Activated CD4-positive, alpha-beta T cell treated with anti-CD3 and anti-CD28 coated beads for 24 hours (primary cell): ENCODE results near the gene PDGFRB.

Source experiments
- DNase-seq, 2 donors: peaks; one replicate each; pipeline ENCODE4 v3.0.0-alpha.2; 2020; ENCODE audit warnings: low read depth in 2 of 2

PDGFRB gene

GRCh38 chr5:150066901-150067396, 88.7 kb downstream of the PDGFRB start:
- DNase-seq = no peak

- DNase-seq = no peak
These were observed 89.2 kb downstream of the PDGFRB start for GRCh38 chr5:150066436-150066835.

- DNase-seq = no peak
These were observed 89.8 kb downstream of the PDGFRB start for GRCh38 chr5:150065886-150066285.

GRCh38 chr5:150065346-150065745, 90.3 kb downstream of the PDGFRB start:
- no peak for DNase-seq

- no peak for DNase-seq
These were observed 90.9 kb downstream of the PDGFRB start for GRCh38 chr5:150064681-150065220.
